SU-DHL-6 (cell line): ENCODE results near the gene SGIP1.

Source experiments
- CTCF ChIP-seq: fragments of 200-600 bp; sonication (generic); IDR thresholded peaks from one replicate; pipeline ENCODE4 v1.5.1; 2017; ENCODE audit warnings: antibody characterized with exemption, mild to moderate bottlenecking, low read length, moderate library complexity; ENCODE audit not compliant: insufficient read depth, poor library complexity, severe bottlenecking
- EZH2phosphoT487 ChIP-seq: fragments of 200-600 bp; sonication (generic), shearing (Covaris generic); conservative IDR thresholded peaks from 2 replicates; pipeline ENCODE4 v1.6.1; 2018; ENCODE audit warnings: mild to moderate bottlenecking, antibody characterized with exemption, low read length, moderate library complexity, mixed read lengths

GRCh38 chr1:66628926-66629325 is 95.0 kb downstream of the SGIP1 start:
- TF ChIP-seq CTCF (no peak), EZH2phosphoT487 (no peak)
